NCI-H2227 (cell line): Measurements from ENCODE around the gene SERTAD4.
A peak's percentile ranks its signal among the peaks of the same experiment; 100 is the strongest.

Experiments
- DNase-seq: peaks from one replicate; lab custom pipeline; 2025; ENCODE audit not compliant: unreplicated experiment; lab: John Stamatoyannopoulos, UW

SERTAD4 gene

DNA sequence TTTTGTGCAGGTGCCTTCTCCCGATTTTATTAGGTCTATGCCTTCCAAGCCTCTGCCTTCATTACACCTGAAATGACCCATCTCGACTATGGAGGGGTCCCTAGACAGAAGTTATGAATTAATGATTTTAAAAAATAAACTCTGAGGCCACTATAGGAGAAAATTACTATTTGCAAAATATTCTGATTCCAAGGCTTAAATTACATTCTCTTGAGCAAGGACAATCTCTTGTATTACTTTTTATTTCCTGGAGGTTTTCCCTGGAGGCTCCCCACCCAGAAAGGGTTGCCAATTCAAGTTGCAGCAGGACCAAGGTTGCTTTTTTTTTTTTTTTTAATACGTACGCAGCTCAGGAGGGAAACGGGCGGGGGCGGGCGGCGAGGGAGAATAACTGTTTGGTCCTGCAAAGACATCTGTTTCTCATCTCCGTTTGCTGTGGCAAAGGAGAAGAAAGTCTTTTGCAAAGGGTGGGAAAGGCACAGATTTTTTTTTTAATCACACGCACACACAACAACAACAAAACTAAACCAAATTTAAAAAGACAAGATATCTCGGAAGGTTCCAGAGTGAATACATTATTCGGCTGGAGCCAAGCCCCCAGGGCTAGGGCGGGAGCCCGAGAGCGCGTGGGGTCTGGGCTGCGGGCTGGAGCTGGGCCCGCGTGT, 618 bp upstream of the SERTAD4 start:
- peak; percentile 62 for DNase-seq

DNA sequence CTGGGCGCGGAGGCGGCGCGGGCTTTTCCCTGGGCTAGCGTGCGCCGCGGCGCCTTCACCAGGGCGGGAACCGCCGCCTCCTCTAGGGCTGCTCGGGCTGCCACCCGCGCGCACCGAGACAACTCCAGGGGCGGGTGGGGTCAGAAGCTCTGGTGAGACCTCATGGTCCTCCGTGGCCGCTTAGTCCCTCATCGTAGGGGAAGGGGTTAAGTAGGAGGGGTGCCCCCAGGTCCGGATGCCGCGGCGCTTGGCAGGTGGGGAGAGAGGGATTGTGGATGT, 559 bp downstream of the SERTAD4 start:
- peak; percentile 64 for DNase-seq

DNA sequence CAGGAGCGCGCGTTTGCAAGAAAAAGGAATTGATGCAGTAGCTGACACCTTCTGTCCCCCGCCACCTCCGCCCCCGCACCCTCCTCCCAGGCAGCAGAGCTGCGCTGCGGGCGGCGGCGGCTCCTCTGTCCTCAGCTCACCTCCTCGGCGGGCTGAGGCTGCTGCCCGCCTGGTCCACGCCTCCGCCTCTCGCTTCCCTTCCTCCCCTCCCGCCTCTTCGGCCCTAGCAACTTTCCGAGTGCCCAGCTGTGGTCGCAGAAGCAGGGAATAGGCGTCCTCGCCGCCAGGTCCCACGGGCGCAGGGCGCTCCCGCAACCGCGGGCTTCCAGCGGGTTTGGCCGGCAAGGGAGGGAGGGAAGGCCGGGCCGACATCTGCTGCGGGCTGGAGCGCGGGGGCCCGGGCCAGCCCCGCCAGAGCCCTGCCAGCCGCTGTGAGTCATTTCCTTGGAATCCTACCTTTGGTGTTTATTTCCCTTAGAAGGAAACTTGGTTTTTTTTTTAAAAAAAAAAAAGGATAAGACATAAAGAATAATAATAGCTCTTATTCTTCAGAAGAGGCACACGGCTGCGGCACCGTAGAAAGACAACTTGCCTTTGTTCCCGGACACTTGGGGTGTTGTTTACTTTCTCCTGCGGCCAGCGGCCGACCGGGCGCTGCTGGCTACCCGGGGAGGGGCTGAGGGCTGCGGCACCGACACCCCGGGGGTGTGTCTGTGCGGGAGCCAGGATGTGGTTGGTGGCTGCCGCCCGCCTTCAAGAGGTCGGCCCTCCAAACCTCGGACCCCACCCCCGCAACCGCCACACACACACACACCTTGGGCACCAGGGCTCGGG, 1.1 kb downstream of the SERTAD4 start:
- peak; percentile 77 for DNase-seq

DNA sequence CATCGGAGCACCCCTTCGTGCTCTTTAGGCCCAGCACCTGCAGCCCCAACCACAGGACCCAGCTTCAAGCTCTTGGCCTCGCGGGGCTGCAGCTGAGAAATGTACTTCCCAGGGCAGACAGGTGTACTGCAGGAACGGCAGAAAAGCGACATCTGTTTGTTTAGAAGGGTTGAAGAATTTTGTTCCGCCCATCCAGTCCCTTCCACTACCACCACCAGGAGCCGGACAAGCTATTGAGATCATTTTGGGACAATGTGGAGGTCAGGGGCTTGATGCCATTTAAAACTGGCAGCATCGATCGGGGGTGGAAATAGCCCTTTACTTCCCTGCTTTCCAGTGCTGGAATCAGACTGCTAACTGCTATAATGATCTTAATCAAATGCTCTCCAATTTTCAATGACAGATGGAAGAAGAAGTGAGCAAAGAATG, 1.7 kb downstream of the SERTAD4 start:
- peak; percentile 77 for DNase-seq

DNA sequence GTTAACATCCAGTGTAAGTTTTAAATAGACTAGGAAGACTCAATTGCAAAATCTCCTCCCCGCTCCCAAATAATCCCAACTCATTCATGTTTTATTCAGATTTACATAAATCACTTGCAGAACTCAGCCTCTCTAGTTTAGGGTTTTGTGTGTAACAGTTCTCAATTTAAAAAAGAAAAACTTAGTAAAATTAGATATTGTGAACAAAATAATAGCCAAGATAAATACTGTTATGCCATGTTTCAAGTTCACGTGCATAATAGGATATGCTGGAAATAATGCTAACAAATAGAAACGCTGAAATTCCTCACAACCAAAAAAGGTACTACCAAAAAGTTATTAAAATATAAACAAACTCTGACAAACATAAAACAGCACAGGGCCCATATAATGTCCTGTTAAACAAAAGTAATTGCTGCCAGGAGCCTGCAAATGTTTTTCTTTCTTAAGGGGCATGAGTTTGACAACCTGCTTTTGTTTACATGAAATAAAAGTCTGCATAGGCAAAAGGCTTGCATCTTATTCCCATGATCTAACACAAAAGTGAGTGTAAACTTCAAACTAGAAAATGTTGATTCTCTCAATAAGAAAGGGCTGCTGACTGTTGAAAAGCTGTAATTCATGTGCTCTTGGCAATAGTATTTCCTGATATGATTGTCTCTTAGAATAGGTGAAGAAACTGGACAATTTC, 2.9 kb downstream of the SERTAD4 start:
- no peak for DNase-seq

DNA sequence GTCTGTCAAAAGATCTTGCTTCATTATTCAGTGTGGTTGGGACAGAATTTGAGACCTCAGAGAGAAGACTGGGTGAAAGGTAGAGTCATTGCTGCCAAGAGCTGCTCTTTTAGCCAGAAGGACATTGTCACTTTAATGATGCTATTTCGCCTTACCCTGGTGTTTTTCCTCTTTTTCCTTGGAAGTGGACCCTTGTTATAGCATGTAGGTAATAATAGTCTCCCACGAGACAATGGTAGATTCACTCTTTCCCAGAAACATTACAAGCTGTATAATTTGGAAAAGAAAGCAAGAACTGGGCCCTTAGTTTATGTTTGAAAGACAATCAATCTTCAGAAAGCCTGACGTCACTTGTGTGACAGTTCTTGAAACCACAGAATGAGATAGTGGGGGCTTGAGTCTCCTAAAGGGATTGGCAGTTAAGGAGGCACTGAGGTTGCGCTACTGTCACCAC, 3.8 kb downstream of the SERTAD4 start:
- DNase-seq = peak; percentile 69

DNA sequence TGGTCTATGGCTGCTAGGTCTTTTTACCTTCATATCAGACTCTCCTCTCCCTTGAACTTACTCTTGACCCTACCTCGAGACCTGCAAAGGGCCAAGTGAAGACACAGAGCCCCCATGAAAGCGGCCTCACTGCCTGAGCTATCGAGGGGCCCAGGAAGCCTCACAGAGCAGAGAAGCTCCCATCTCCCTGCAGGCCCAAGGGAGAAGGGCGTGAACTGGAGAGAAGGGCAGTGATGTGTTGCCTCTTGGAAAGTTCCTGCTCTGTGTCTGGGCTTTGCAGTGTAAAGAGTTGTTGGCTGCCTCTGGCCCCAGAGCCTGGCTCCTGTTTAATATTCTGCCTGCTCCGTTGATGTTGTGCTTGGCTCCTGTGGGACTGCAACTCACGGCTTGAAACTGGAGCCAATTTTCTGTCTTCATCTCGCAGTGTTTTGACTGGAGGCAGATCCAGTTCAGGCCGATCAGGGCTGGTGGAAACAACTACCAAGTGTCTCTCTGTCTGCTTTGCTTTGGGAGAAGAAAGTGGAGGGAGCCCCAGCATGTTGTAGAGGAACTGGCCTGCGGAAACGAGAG, 4.3 kb downstream of the SERTAD4 start:
- DNase-seq = peak; percentile 40

DNA sequence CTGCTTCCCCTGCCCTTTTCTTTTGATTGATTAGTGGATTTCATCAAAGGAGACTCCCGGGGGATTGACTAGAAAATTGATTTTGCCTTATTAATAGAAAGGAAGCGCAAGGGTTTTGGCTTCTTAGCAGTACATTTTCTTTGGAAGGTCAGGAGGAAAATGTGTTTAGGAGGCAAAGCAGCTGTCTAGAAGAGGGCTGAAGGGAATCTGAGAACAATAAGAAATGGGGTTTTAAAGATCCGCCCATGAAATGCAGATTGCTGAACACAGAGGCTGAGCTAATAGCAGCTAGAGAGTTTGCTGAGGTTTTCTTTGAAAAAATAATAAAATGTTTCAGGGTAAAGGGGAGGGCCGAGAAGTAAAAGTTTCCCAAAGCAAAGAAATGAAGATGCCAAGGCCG, 4.9 kb downstream of the SERTAD4 start:
- DNase-seq = peak; percentile 21

DNA sequence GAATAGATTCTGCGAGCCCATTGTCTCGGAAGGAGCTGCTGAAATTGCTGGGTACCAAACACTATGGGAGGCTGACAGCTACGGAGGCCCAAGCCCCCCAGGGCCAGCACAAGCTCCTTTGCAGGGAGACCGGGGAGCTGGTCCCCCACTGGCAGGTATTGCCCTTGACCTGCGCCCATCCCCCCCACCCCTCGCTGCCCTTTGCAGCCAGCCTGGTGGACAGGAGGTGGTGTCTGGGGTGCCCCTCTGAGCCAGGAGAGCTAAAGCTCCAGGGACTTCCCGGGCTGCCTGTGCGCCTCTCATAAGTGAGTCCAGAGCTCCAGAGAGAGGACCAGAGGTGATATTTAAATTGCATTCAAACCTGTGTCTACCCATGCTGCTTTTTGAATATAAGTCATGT, 5.4 kb downstream of the SERTAD4 start:
- DNase-seq = no peak

DNA sequence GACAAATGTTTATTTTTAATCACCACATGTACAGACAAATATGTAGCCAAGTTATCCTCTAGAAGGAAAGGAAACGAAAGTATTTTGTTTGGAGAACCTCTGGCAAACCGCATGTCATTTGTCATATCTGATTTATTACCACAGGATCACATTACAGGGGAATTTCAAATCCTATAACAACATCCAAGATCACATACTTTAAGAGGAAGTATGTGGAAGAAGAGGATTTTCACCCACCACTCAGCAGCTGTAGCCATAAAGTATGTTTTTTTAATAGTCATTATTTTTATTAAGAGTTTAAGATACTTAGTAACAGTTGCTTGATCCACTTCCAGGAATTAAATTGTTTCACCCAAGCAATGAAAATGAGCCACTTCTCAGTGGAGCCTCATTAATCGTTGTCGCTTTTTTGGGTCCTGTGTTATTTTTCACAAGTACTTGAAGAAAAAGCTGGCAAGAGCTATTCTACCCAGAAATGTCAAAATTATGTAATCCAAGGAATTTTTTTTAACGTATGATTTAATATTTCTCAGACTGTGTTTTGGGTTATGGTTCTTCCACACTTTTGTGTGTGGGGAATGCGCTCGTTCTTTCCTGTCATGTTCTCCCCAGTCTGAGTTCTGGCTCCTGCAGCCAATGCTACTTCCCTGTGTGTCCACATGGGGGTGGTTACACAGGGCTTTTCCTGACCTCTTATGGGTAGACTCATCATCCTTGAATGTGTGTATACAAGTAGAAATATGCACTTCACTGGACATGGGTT, 6.9 kb downstream of the SERTAD4 start:
- DNase-seq = peak; percentile 45

DNA sequence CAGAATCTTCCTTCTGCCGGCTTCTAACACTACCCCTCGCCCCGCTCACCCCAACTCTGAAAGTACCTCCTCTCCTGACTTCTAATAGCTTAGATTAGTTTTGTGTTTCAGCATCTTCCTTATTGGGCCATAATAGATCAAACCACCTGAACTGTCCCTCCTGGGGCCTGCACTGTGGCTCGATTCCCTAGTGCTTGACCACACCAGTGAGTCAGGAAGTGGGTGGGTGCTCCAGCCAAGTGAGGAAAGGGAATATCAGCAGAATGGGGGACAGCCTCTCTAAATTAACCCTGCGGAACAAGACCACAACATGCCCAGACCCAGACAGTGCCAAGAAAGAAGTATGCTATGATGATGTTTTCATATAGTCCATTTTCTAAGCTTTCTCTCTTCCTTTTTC, 8.5 kb downstream of the SERTAD4 start:
- no peak for DNase-seq

DNA sequence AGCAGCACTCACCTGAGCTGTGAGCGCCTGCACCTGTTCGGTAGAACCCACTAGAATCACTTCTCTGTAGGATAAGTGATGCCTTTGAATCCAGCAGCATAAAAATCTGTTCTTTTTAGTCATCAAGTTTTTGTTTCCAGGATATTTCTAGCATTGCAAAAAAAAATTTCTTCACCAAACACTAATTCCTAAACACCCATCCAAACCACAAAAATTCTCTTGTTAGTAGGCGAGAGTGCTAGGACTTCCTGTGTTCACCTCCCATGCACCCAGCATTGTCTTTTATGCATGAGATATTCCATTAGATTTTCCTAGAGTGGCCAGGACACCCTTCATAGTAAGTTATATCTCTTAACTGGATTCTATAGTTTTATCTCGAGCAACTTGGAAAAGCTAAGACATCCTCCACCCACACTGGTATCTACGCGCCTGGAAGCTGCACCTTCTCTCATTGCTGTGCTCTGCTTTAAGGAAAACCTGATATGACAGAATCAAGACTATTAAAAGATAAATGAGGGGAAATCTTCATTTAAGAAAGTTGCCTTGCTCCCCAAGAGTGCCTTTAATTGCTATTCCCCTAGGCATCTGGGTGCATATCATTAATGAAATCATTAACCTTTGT, 12.3 kb downstream of the SERTAD4 start:
- no peak for DNase-seq

DNA sequence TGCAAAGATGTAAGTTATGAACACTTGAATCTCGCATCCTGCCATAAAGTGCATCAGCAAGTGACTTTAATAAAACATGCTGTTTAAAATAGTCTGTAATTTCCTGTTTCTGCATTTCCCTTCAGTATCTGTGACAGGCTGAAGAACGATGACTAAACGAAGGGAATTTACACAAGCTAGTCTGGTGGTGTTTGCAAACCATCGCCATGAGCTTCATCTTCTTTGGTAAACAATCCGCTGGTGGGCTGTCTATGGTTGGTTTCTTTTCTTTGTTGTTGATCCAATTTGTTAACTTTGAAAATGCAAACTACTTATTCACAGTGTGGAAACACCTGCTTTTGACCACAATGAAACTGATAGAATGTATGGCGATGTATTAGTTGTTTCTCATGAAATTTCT, 13.9 kb downstream of the SERTAD4 start:
- no peak for DNase-seq

DNA sequence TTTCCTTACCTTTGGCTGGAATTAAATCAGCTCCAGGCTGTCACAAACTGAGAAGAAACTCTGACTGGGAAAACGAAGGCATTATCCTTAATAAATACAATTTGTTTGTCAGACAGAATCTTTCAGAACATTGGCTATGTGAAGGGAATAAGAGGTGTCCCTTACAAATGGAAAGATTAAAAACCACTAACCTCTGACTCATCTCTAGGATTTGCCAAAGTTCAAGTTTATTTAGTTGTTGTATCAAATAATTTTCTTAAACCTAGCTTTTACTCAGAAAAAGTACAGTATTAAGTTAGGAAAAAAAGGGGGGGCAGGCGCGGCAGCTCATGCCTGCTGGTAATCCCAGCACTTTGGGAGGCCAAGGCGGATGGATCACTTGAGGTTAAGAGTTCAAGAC, 15.7 kb downstream of the SERTAD4 start:
- no peak for DNase-seq

DNA sequence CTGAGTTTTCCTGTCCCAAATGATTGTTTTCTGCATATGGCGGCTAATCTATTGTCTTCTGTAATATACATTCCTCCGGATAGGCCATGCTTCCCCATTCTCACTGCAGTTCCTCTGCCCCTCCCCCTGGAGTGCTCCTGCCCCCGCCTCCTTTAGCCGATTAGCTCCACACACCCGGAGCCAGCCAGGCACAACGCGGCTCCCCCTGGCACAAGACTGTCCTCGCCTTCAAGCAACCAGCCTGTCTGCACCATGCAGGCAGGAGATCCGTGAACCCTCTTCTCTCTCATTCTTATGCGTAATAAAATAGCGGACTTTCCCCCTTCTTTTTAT, 18.0 kb downstream of the SERTAD4 start:
- DNase-seq = peak; percentile 85

DNA sequence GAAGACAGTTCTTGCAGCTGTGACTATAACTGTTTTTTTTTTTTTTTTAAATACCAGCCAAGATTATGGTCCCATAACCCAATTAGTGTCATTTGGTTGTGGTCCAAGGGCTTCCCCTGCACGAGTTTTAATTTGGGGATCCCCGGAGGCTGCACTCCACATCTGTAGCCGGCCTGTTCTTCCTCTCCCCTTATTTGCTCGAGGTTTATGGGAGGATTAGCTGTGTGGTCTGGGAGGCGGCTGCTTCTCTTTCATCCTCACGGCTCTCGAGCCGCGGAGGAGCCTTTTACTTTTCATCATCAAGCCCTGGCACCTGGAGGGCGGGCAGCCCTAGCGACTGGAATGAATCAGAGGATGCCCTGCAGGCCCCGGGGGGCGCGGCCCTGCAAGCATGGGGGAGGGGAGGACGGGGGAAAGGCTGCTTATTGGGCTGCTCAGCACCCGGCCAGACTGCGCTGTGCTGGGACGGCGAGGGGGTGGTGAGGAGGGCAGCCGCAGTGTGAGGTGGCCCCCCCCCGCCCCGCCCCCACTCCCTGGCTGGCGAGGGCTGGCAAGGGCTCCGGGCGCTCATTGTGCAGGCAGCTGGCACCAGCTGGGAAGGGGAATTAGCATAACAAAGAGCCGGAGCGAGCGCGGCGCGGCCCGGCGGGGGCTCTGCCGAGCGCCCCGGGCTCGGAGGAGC, 18.5 kb downstream of the SERTAD4 start:
- peak; percentile 91 for DNase-seq

DNA sequence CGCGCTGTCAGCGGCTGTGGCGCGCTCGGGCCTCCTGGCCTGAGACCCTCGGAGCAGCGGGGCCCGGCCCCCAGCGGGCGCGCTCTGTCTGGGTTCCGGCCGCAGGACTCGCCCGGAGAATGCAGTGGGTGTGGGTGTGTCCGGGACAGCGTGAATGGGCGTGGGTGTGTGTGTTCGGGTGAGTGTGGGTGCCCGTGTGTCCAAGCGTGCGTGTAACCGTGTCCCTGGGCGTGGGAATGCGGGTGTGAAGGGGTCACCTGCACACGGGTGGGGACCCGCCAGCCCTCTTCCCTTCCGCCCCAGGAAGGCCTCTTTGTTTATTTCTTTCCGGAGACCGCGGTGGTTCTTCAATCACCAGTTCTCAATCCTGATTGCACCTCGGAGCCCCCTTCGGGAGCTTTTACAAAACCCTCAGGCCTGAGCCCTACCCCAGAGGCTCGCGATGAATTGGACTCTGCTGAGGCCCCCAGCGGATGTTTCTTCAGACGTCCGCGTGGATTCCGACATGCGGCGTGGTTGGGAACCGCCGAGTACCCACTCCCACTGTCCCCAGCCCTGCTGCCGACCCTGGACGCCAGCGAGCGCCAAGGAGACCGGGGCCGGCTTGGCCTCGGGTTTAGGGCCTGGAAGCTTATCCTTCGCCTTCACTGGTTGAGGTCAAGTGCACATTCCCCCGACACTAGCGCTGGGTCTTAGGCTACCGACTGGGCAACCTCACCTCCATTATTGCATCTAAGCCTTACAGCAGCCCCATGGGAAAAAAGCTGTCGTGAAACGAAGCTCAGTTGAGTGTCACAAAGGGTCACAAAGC, 19.3 kb downstream of the SERTAD4 start:
- DNase-seq = peak; percentile 52

DNA sequence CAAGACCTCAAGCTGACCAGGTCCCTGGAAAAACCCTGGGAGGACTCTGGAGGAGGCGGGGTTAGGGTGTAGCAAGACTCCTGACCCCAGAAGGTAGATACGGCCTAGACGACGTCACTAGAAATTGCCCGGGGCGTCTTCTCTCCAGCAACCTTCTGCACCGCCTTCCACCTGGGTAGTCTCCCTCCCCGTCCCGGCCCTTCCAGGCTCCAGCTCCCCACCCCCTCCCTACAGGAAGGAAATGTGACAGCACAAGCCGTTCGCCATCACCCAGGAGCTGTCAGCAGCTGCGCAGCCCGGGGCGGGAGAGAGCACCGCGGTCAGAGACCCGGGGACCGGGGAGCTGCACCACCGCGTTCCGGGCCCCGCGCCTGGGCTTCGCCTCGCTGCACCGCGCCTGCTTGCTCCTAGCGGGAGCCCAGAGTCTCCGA, 20.0 kb downstream of the SERTAD4 start:
- peak; percentile 69 for DNase-seq

DNA sequence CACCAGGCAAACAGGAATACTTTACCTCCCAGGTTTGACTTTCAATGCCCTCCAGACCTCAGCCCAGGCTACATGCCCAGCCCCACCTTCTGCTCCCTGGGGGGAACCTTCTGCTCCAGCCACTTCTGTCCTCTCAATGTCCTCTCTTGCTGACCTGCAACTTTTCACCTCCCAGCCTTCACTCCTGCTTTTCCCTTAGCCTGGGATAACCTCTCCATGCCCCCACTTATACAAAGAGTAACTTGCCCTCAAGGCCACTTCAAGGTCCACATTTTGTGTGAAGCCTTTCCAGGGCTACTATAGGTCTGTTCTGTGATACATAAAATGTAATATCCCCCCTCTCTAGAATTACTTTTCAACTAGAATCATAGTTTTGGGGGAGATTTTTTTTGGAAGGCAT, 21.7 kb downstream of the SERTAD4 start:
- DNase-seq = no peak
